Retinal pigment epithelial cell (primary cell): ENCODE data around the gene NUPR1.

Experiments used
- DNase-seq: peaks from one replicate; pipeline ENCODE4 v3.0.0-alpha.2; 2010; ENCODE audit warnings: low read depth
- H3K4me3 ChIP-seq: 2 replicates; pipeline ENCODE4 v1.5.1; 2011; ENCODE audit warnings: mild to moderate bottlenecking, low read length, control low read depth, moderate library complexity
- TF ChIP-seq, protein P1 (sequence below): conservative IDR thresholded peaks from 2 replicates; pipeline ENCODE4 v1.5.1; 2011; ENCODE audit warnings: low read depth, low read length, control low read depth, inconsistent platforms

The NUPR1 gene

DNA sequence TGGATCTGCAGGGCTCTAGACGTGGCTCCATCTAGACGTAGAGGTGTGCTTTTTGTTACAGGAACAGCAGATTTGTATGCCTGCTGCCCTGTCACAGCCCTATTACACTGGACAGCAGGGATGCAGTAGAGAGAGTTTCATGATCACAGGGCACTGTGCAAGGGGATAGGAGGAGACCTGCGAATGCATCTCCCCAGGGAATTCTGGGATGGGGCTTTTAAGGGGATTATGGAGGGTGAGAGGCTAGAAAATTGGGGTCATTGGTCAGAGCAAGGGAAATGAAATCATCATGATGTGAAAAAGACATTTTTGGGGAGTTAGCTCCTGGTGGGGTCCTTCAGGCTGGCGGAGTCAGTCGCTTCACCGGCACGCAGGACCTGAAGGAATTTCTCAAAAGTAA lies 3.9 kb upstream of the NUPR1 start:
- no peak overlapping the region for H3K4me3 ChIP-seq
- TF ChIP-seq, protein P1, sequence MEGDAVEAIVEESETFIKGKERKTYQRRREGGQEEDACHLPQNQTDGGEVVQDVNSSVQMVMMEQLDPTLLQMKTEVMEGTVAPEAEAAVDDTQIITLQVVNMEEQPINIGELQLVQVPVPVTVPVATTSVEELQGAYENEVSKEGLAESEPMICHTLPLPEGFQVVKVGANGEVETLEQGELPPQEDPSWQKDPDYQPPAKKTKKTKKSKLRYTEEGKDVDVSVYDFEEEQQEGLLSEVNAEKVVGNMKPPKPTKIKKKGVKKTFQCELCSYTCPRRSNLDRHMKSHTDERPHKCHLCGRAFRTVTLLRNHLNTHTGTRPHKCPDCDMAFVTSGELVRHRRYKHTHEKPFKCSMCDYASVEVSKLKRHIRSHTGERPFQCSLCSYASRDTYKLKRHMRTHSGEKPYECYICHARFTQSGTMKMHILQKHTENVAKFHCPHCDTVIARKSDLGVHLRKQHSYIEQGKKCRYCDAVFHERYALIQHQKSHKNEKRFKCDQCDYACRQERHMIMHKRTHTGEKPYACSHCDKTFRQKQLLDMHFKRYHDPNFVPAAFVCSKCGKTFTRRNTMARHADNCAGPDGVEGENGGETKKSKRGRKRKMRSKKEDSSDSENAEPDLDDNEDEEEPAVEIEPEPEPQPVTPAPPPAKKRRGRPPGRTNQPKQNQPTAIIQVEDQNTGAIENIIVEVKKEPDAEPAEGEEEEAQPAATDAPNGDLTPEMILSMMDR: no peak
- DNase-seq: no peak

DNA sequence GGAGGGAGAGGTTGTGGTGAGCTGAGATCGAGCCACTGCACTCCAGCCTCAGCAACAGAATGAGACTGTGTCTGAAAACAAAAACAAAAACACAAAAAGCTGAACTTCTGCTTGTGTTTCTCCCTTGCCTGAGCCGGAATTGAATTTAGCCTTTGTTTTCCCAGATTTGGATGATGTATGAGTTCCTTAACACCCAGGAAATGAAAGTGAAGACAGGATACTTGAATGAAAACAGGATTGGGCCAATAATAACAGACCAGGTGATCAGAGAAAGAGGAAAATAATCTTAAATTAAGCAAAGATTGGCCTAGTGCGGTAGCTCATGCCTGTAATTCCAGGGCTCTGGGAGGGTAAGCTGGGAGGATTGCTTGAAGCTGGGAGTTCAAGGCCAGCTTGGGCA lies 1.6 kb upstream of the NUPR1 start:
- no peak overlapping the region for H3K4me3 ChIP-seq
- DNase-seq: no peak
- TF ChIP-seq, protein P1: no peak

DNA sequence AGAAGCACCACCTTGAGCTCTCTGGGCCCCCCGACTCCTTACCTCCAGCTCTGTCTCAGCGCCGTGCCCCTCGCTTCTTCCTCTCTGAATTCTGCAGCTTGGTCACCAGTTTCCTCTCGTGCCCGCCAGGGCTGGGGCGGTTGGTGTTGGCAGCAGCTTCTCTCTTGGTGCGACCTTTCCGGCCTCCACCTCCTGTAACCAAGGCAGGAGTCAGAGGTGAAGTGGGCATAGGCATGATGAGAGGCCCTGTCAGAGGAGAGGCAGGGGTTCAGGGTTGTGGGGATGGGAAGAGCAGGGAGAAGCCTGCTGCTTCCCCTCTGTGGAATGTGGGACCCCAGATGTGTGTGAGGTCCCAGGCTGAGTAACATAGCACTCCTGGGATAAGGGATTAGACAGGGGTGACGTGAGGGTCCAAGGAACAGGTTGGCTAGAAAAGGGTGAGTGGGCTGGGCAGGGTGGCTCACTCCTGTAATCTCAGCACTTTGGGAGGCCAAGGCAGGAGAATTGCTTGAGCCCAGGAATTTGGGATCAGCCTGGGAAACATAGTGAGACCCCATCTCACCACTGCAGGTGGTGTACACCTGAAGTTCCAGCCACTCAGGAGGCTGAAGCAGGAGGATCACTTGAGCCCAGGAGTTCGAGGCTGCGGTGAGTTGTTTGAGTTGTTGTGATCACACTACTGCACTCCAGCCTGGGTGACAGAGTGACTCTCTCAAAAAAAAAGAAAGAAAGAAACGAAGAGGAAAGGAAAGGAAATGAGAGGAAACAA lies 626 bp downstream of the NUPR1 start:
- TF ChIP-seq, protein P1: no peak
- peak overlapping the region; percentile 8 for H3K4me3 ChIP-seq
- DNase-seq: no peak

DNA sequence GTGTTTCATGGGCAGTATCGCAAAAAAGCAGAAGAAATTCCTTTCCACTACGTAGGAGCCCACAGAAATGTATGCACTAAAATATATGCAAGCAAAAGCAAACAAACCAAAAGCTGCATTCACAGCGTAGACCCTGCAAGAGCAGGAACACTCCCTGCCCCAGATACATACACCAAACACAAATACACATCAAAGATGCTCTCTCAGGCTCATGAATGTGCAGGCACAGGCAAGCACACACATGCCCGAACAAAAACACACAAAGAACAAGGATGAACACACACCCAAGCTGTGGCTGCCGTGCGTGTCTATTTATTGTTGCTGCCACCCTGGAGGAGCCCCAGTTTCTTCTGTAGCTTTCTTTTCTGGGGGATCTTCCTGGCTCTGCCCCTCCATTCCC lies 1.7 kb downstream of the NUPR1 start:
- TF ChIP-seq, protein P1: no peak
- DNase-seq: no peak
- H3K4me3 ChIP-seq: no peak overlapping the region

GRCh38 chr16:28534542-28535373 lies 4.0 kb downstream of the NUPR1 start:
- DNase-seq: no peak
- TF ChIP-seq, protein P1: no peak
- H3K4me3 ChIP-seq: no peak overlapping the region

DNA sequence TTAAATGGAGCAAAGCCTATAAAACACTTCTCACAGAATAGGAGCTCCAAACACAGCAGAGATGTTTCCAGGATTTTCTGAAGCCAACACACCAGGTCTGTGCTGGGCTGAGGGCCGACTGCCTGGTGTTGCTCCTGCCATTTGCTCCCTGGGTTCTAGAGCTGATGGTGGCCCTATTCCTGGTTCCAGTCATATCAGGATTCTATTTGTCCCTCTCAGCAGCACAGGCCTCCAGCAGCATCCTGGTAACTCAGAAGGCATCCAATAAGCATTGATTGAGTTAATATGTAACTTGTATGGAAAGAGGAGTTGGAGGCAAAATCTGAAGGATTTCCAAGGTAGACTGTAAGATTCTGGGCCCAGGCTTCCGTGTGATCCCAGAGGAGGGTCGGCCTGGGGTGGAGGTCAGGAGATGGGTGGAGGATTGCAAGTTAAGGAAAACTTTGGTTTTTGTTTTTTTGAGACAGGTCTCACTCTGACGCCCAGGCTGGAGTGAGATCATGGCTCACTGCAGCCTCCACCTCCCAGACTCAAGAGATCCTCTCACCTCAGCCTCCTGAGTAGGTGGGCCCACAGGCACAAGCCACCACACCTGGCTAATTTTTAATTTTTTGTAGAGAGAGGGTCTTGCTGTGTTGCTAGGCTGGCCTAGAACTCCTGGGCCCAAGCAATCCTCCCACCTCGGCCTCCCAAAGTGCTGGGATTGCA lies 5.7 kb downstream of the NUPR1 start:
- no peak for DNase-seq
- TF ChIP-seq, protein P1: no peak
- no peak overlapping the region for H3K4me3 ChIP-seq
